ENCODE data around the gene MDP1. TPM values are rescaled to one million over a fixed set of nuclear protein-coding genes. Genes with fewer than 3 reads are reported as not detected.
"Not testable (repeated sequence)": the region's sequence is repeated elsewhere in the genome, so short reads cannot be mapped to it uniquely, and the experiment has no call there.

Gene MDP1
- total RNA-seq, 3 donors from 2014 or later = 11.1 to 14.8 (median 13.2) TPM

GRCh38 chr14:24207625-24208024 lies 8.2 kb downstream of the MDP1 start:
- Histone ChIP-seq H3K4me1 (ENCODE audit: low read depth) (peaks cover 6% of the 10 kb centered on the region), H3K9me3 (no peaks in the 10 kb centered on the region), H3K4me3 (no peak overlapping the region), H3K36me3 (ENCODE audit: low read depth) (peaks cover 3% of the 10 kb centered on the region)
- DNase-seq = no peak
- TF ChIP-seq CTCF (IDR thresholded peaks at IDR 0.05) = no peak
- intact Hi-C loops (cut with DNase I, micrococcal nuclease) = no loop called here
- no peak for ATAC-seq

- Histone ChIP-seq H3K4me3 (no peak overlapping the region), H3K36me3 (ENCODE audit: low read depth) (peaks cover 3% of the 10 kb centered on the region), H3K9me3 (no peaks in the 10 kb centered on the region), H3K4me1 (ENCODE audit: low read depth) (peaks cover 3% of the 10 kb centered on the region)
- DNase-seq = no peak
- no peak for TF ChIP-seq CTCF (IDR thresholded peaks at IDR 0.05)
- intact Hi-C loops (cut with DNase I, micrococcal nuclease) = no loop called here
- ATAC-seq = no peak
These were observed 8.7 kb downstream of the MDP1 start for GRCh38 chr14:24207104-24207551.

GRCh38 chr14:24206260-24207103 lies 9.4 kb downstream of the MDP1 start:
- DNase-seq = no peak
- Histone ChIP-seq H3K4me3 (no peak overlapping the region), H3K36me3 (ENCODE audit: low read depth) (peaks cover 3% of the 10 kb centered on the region), H3K4me1 (ENCODE audit: low read depth) (no peaks in the 10 kb centered on the region), H3K9me3 (no peaks in the 10 kb centered on the region)
- intact Hi-C loops (cut with DNase I, micrococcal nuclease) = no loop called here
- no peak for ATAC-seq
- no peak for TF ChIP-seq CTCF (IDR thresholded peaks at IDR 0.05)

GRCh38 chr14:24204163-24205146 lies 11.4 kb downstream of the MDP1 start:
- no peak for TF ChIP-seq CTCF (IDR thresholded peaks at IDR 0.05)
- ATAC-seq (no peak), DNase-seq (no peak)
- no peak overlapping the region for H3K4me3 ChIP-seq
- no peaks in the 10 kb centered on the region for H3K4me1 ChIP-seq (ENCODE audit: low read depth)
- H3K9me3 ChIP-seq = no peaks in the 10 kb centered on the region
- intact Hi-C loops (cut with DNase I, micrococcal nuclease) = no loop called here
- H3K36me3 ChIP-seq (ENCODE audit: low read depth) = no peaks in the 10 kb centered on the region

- H3K36me3 ChIP-seq (ENCODE audit: low read depth); ATAC-seq: not testable (repeated sequence)
These were observed 12.5 kb downstream of the MDP1 start for GRCh38 chr14:24203249-24203886.

GRCh38 chr14:24202538-24202937 lies 13.3 kb downstream of the MDP1 start:
- H3K9me3 ChIP-seq; DNase-seq; ATAC-seq; H3K4me3 ChIP-seq; intact Hi-C loops (cut with DNase I, micrococcal nuclease); H3K36me3 ChIP-seq (ENCODE audit: low read depth): not testable (repeated sequence)
- H3K4me1 ChIP-seq (ENCODE audit: low read depth) = peaks cover 10% of the 10 kb centered on the region

More at GRCh38 chr14:24203249-24203886, 12.5 kb downstream of the MDP1 start:
- H3K4me1 ChIP-seq (ENCODE audit: low read depth); H3K4me3 ChIP-seq; intact Hi-C loops (cut with DNase I, micrococcal nuclease); DNase-seq; H3K9me3 ChIP-seq: not testable (repeated sequence)

Data from mucosa of descending colon (tissue), 3 donors.